Right cardiac atrium (tissue), 5 donors: ENCODE measurements around the gene RAB36. TPM values are rescaled to one million over a fixed set of nuclear protein-coding genes. Genes with fewer than 3 reads are reported as not detected.

Experiments
- ATAC-seq, 2 donors: fragments of 200-7000 bp; cut with Tn5 transposase; one replicate each; pipeline versions ENCODE4 v1.8.0 to v1.9.1; 2020; ENCODE audit warnings: moderate library complexity in 2 of 2, mild to moderate bottlenecking in 1 of 2
- DNase-seq, 3 donors: peaks; one replicate each; pipeline ENCODE4 v3.0.0-alpha.2; 2020
- H3K27ac ChIP-seq: one replicate; pipeline ENCODE4 v1.5.1; 2013; ENCODE audit warnings: mild to moderate bottlenecking, low read length, control low read depth, moderate library complexity
- H3K27me3 ChIP-seq: one replicate; pipeline ENCODE4 v1.6.1; 2013; ENCODE audit not compliant: control insufficient read depth, insufficient read depth
- H3K4me1 ChIP-seq: one replicate; pipeline ENCODE4 v1.6.1; 2013; ENCODE audit warnings: low read length; ENCODE audit not compliant: control insufficient read depth, insufficient read depth
- H3K4me3 ChIP-seq: one replicate; pipeline ENCODE4 v1.5.1; 2013; ENCODE audit warnings: low read length, control low read depth
- H3K9me3 ChIP-seq: one replicate; pipeline ENCODE4 v1.6.1; 2013; ENCODE audit warnings: low read length; ENCODE audit not compliant: control insufficient read depth
- WGBS: extraction: QIAGEN DNeasy Blood & Tissue Kit; methylation state at CpG from one replicate; pipeline ENCODE4 v1.1.7; 2013; 5-methylcytosine and 5-hydroxymethylcytosine counted together
- intact Hi-C, 4 donors: fragments of 100-400 bp; cut with DNase I; formaldehyde crosslinking; loops; one replicate each; pipeline versions ENCODE4 v1.11.0 to v1.14.0; 2022 to 2023
- polyA plus RNA-seq: library from polyadenylated mRNA; stranded (reverse); fragments of 200-250 nt; gene quantifications from one replicate; pipeline ENCODE4 v1.2.3, GENCODE V29; 2013
- total RNA-seq, 4 donors: library from RNA; stranded (reverse); fragmentation: NEBNext Ultra II Directional; extraction: Animal tissue kit (Norgen Biotek cat#: 25700); gene quantifications; one replicate each; pipeline ENCODE4 v1.2.1, GENCODE V29; 2021
- donor health status: healthy with polysubstance abuse.
- donor health status: DM: no; HTN: yes; CAD: no.
- donor health status: DM: no; HTN: no; CAD: no.
- donor health status: DM: no; HTN: yes; CAD: no; lungs with severe emphysema.
- donor health status: DM: yes; HTN: yes; CAD: no.

RAB36 gene
- total and polyA plus RNA-seq, 5 donors, result 0.59 to 2.7 (median 1.4) TPM

GRCh38 chr22:23213022-23213555, 67.8 kb downstream of the RAB36 start:
- Histone ChIP-seq H3K27ac (no peak overlapping the region), H3K4me3 (no peak overlapping the region), H3K27me3 (no peaks in the 10 kb centered on the region), H3K4me1 (peaks cover 32% of the 10 kb centered on the region), H3K9me3 (no peaks in the 10 kb centered on the region)
- intact Hi-C loops, result no loop called here
- ATAC-seq (no peak), DNase-seq (peak in 1 of 3 donors; percentile 41)
- 90% methylated on average over 13 of the region's 13 CpGs for WGBS

GRCh38 chr22:23213581-23214334, 68.5 kb downstream of the RAB36 start:
- H3K9me3 ChIP-seq, result no peaks in the 10 kb centered on the region
- DNase-seq (peak in 1 of 3 donors; percentile 1), ATAC-seq (peak in 1 of 2 donors; percentile 21)
- H3K27me3 ChIP-seq, result no peaks in the 10 kb centered on the region
- peaks cover 39% of the 10 kb centered on the region for H3K4me1 ChIP-seq
- intact Hi-C loops, result no loop called here
- no peak overlapping the region for H3K27ac ChIP-seq
- WGBS, result 55% methylated on average over 11 of the region's 11 CpGs
- H3K4me3 ChIP-seq, result no peak overlapping the region

Other genes starting within 250 kb of the RAB36 start
- 1 to 10 TPM; 2.2 to 3.5 (median 3.1) TPM for gene GNAZ, start 75.0 kb upstream of the RAB36 start, total RNA-seq
- 2.0 TPM for gene GNAZ, start 75.0 kb upstream of the RAB36 start, polyA plus RNA-seq
- gene RSPH14, start 3.5 kb upstream of the RAB36 start, total RNA-seq, result not detected
- 0.75 TPM for gene RSPH14, start 3.5 kb upstream of the RAB36 start, polyA plus RNA-seq
- 10 to 100 TPM; 35.4 to 48.0 (median 36.6) TPM for gene BCR, start 35.0 kb downstream of the RAB36 start, total RNA-seq
- gene BCR, start 35.0 kb downstream of the RAB36 start, polyA plus RNA-seq, result 18.3 TPM